Neural cell (in vitro differentiated cells): ENCODE results near the gene INPP5D.

Source experiments
- TAF1 ChIP-seq: IDR thresholded peaks from 2 replicates; pipeline ENCODE4 v1.6.1; 2012; ENCODE audit warnings: low read depth
- TF ChIP-seq, protein P1 (sequence below): fragments of 450-650 bp; IDR thresholded peaks from 2 replicates; pipeline ENCODE4 v1.5.1; 2014; ENCODE audit warnings: antibody characterized with exemption, mild to moderate bottlenecking, moderate library complexity; ENCODE audit not compliant: poor library complexity, severe bottlenecking

DNA sequence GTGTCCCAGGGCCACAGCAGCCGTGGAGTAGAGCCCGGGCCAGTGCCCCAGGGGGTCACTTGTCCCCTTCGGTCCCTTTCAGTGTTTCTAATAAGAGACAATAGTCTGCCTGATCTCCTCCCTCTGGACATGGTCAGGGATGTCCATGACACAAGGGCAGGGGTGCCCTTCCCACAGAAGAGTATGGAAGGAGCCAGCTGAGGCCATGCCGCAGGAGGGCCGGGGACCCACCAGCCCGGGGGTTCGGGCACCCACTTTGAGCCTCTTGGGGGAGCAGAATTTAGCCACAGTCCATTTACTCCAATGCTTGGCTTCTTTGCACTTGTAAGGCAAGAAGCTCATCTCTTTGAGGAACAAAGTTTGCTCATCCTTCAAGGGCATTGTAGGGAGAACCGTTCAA lies 102.6 kb downstream of the INPP5D start:
- TF ChIP-seq TAF1, result no peak
- TF ChIP-seq, protein P1, sequence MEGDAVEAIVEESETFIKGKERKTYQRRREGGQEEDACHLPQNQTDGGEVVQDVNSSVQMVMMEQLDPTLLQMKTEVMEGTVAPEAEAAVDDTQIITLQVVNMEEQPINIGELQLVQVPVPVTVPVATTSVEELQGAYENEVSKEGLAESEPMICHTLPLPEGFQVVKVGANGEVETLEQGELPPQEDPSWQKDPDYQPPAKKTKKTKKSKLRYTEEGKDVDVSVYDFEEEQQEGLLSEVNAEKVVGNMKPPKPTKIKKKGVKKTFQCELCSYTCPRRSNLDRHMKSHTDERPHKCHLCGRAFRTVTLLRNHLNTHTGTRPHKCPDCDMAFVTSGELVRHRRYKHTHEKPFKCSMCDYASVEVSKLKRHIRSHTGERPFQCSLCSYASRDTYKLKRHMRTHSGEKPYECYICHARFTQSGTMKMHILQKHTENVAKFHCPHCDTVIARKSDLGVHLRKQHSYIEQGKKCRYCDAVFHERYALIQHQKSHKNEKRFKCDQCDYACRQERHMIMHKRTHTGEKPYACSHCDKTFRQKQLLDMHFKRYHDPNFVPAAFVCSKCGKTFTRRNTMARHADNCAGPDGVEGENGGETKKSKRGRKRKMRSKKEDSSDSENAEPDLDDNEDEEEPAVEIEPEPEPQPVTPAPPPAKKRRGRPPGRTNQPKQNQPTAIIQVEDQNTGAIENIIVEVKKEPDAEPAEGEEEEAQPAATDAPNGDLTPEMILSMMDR, result no peak
